Gastrocnemius medialis (tissue), 4 donors: ENCODE measurements around the gene KCNAB2. TPM values are rescaled to one million over a fixed set of nuclear protein-coding genes. Genes with fewer than 3 reads are reported as not detected.

ENCODE experiments used
- ATAC-seq, 2 donors: fragments of 150-250 bp; one replicate each; pipeline ENCODE4 v1.9.1; 2016
- DNase-seq, 2 donors: peaks; one replicate each; pipeline ENCODE4 v3.0.0-alpha.2; 2019
- H3K27ac ChIP-seq, 4 donors: fragments of 200-600 bp; sonication (generic); 1 replicate in 1 of 4; 2 replicates in 3 of 4; pipeline ENCODE4 v1.5.1; 2016 to 2018; ENCODE audit warnings: mild to moderate bottlenecking in 2 of 4, moderate library complexity in 1 of 4
- H3K27me3 ChIP-seq, 3 donors: fragments of 200-600 bp; sonication (generic) in 2 of 3; 1 replicate in 1 of 3; 2 replicates in 2 of 3; pipeline versions ENCODE4 v1.5.1 to v1.6.0; 2016 to 2019; ENCODE audit warnings: mild to moderate bottlenecking in 1 of 3, moderate library complexity in 1 of 3
- H3K36me3 ChIP-seq, 2 donors: fragments of 200-600 bp; sonication (generic) in 1 of 2; one replicate each; pipeline ENCODE4 v1.5.1; 2017 to 2018
- H3K4me1 ChIP-seq, 2 donors: fragments of 200-600 bp; sonication (generic) in 1 of 2; one replicate each; pipeline ENCODE4 v1.5.1; 2016 to 2017; ENCODE audit warnings: mild to moderate bottlenecking in 2 of 2
- H3K4me3 ChIP-seq, 4 donors: fragments of 200-600 bp; sonication (generic) in 3 of 4; 1 replicate in 1 of 4; 2 replicates in 3 of 4; pipeline ENCODE4 v1.5.1; 2016 to 2019; ENCODE audit warnings: mild to moderate bottlenecking in 2 of 4
- H3K9me3 ChIP-seq, 3 donors: fragments of 200-600 bp; sonication (generic) in 2 of 3; 1 replicate in 1 of 3; 2 replicates in 2 of 3; pipeline ENCODE4 v1.5.1; 2016 to 2019
- CTCF ChIP-seq, 5 experiments: fragments of 450-650 bp in 3 of 5; fragments of 200-600 bp in 2 of 5; sonication (generic) in 2 of 5; IDR thresholded peaks in 4 of 5; conservative IDR thresholded peaks in 1 of 5; 1 replicate in 4 of 5; 2 replicates in 1 of 5; pipeline ENCODE4 v1.5.1; 2016 to 2019; ENCODE audit warnings: antibody characterized with exemption in 5 of 5, mild to moderate bottlenecking in 3 of 5, moderate library complexity in 3 of 5
- POLR2A ChIP-seq, 2 donors: fragments of 450-650 bp; IDR thresholded peaks; one replicate each; pipeline ENCODE4 v1.6.1; 2017; ENCODE audit warnings: antibody characterized with exemption in 2 of 2, mild to moderate bottlenecking in 2 of 2, moderate library complexity in 2 of 2
- in situ Hi-C, 4 donors: fragments of 200-750 bp; cut with MboI; loops; one replicate each; pipeline versions ENCODE4 v1.15.0 to v1.8.0; 2017; ENCODE audit warnings: low sequenced_read_pairs in 4 of 4
- intact Hi-C: fragments of 100-400 bp; cut with DNase I; formaldehyde crosslinking; loops from one replicate; pipeline ENCODE4 v1.15.1; 2023; ENCODE audit warnings: low total_unique reads
- total RNA-seq, 4 donors: library from RNA; depleted of rRNA; stranded (reverse); fragments of >200 nt; gene quantifications; one replicate each; pipeline versions ENCODE4 v1.1.0 to v1.2.3, GENCODE V29; 2016

Gene KCNAB2
- total RNA-seq, 4 donors from 2014 or later: 2.8 to 7.8 (median 4.5) TPM

- Histone ChIP-seq H3K9me3 (no peaks in the 10 kb centered on the region), H3K36me3 (no peaks in the 10 kb centered on the region), H3K27me3 (peaks cover 0 to 4% (median 0%) of the 10 kb centered on the region in 3 donors), H3K27ac (no peak overlapping the region), H3K4me3 (no peak overlapping the region), H3K4me1 (peaks cover 10 to 21% of the 10 kb centered on the region in 2 donors)
- DNase-seq (no peak), ATAC-seq (no peak)
- intact Hi-C loops: no loop called here
- TF ChIP-seq POLR2A (IDR thresholded peaks at IDR 0.05) (no peak), CTCF (IDR thresholded peaks at IDR 0.05 in 4 of 5, conservative IDR thresholded peaks at IDR 0.05 in 1 of 5) (no peak)
- in situ Hi-C loops: no loop called here
Measured at GRCh38 chr1:6011946-6012258, 33.8 kb upstream of the KCNAB2 start.

- ATAC-seq (no peak), DNase-seq (no peak)
- peak overlapping the region; percentile 78 to 88 (median 86) for H3K27ac ChIP-seq
- peaks cover 0 to under 1% (median 0%) of the 10 kb centered on the region in 3 donors for H3K27me3 ChIP-seq
- TF ChIP-seq POLR2A (IDR thresholded peaks at IDR 0.05) (no peak), CTCF (IDR thresholded peaks at IDR 0.05 in 4 of 5, conservative IDR thresholded peaks at IDR 0.05 in 1 of 5) (no peak)
- no peaks in the 10 kb centered on the region for H3K36me3 ChIP-seq
- intact Hi-C loops (no loop called here), in situ Hi-C loops (no loop called here)
- no peaks in the 10 kb centered on the region for H3K9me3 ChIP-seq
- peaks cover 10 to 21% of the 10 kb centered on the region in 2 donors for H3K4me1 ChIP-seq
- peak overlapping the region in 1 of 4 donors; percentile 24 for H3K4me3 ChIP-seq
Measured at GRCh38 chr1:6012529-6013318, 33.0 kb upstream of the KCNAB2 start.

GRCh38 chr1:6013491-6013890, 32.2 kb upstream of the KCNAB2 start:
- Histone ChIP-seq H3K27ac (peak overlapping the region; percentile 78 to 88 (median 86)), H3K4me3 (peak overlapping the region in 1 of 4 donors; percentile 24), H3K36me3 (no peaks in the 10 kb centered on the region), H3K9me3 (no peaks in the 10 kb centered on the region), H3K27me3 (no peaks in the 10 kb centered on the region), H3K4me1 (peaks cover 10 to 21% of the 10 kb centered on the region in 2 donors)
- in situ Hi-C loops: no loop called here
- TF ChIP-seq POLR2A (IDR thresholded peaks at IDR 0.05) (no peak), CTCF (IDR thresholded peaks at IDR 0.05 in 4 of 5, conservative IDR thresholded peaks at IDR 0.05 in 1 of 5) (no peak)
- intact Hi-C loops: no loop called here
- no peak for ATAC-seq
- no peak for DNase-seq

- Histone ChIP-seq H3K4me3 (no peak overlapping the region), H3K36me3 (no peaks in the 10 kb centered on the region), H3K27ac (peak overlapping the region; percentile 78 to 88 (median 86)), H3K9me3 (no peaks in the 10 kb centered on the region), H3K4me1 (peaks cover 10 to 21% of the 10 kb centered on the region in 2 donors), H3K27me3 (no peaks in the 10 kb centered on the region)
- TF ChIP-seq POLR2A (IDR thresholded peaks at IDR 0.05): peak; percentile 46 to 57
- TF ChIP-seq CTCF (IDR thresholded peaks at IDR 0.05 in 4 of 5, conservative IDR thresholded peaks at IDR 0.05 in 1 of 5): peak in 1 of 5 experiments; percentile 9
- DNase-seq: peak; percentile 79 to 94
- intact Hi-C loops: loop anchor here (1.0 kb wide), 2 partner anchors 12 kb away; no protein-coding TSS in a partner anchor
- in situ Hi-C loops: no loop called here
- peak; percentile 89 to 93 for ATAC-seq
Measured at GRCh38 chr1:6014130-6014999, 31.3 kb upstream of the KCNAB2 start.
